GM12875 (cell line): Measurements from ENCODE around the gene ZNF100.
A peak's percentile ranks its signal among the peaks of the same experiment; 100 is the strongest.
"Not testable (repeated sequence)": the region's sequence is repeated elsewhere in the genome, so short reads cannot be mapped to it uniquely, and the experiment has no call there.

Experiments
- H3K4me3 ChIP-seq: one replicate; pipeline ENCODE4 v1.5.1; 2011; ENCODE audit warnings: low read depth, low read length, control low read depth
- TF ChIP-seq, protein P1 (sequence below): IDR thresholded peaks from 2 replicates; pipeline ENCODE4 v1.5.1; 2011; ENCODE audit warnings: low read depth, mild to moderate bottlenecking, control low read depth, inconsistent platforms, low read length, moderate library complexity, borderline replicate concordance; ENCODE audit not compliant: insufficient read depth

The ZNF100 gene

DNA sequence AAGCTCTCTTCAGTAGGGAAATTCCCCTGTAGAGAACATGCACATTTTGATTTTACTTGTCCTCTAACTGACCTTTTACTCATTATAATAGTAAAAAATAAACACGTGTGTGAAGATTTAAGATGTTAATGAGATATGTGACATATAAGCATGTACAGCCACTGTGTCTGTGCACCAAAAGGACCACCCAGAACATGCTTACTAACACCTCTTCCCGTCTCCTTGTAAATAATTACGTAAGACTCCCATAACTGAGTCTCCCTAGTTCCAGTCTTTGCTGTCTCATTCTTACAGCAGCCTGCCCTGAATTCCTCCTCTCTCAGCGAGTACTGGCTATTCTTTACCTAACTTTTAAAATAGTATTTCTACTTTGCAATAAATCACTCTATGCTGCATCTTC lies 53.6 kb downstream of the ZNF100 start:
- TF ChIP-seq, protein P1, sequence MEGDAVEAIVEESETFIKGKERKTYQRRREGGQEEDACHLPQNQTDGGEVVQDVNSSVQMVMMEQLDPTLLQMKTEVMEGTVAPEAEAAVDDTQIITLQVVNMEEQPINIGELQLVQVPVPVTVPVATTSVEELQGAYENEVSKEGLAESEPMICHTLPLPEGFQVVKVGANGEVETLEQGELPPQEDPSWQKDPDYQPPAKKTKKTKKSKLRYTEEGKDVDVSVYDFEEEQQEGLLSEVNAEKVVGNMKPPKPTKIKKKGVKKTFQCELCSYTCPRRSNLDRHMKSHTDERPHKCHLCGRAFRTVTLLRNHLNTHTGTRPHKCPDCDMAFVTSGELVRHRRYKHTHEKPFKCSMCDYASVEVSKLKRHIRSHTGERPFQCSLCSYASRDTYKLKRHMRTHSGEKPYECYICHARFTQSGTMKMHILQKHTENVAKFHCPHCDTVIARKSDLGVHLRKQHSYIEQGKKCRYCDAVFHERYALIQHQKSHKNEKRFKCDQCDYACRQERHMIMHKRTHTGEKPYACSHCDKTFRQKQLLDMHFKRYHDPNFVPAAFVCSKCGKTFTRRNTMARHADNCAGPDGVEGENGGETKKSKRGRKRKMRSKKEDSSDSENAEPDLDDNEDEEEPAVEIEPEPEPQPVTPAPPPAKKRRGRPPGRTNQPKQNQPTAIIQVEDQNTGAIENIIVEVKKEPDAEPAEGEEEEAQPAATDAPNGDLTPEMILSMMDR: no peak
- H3K4me3 ChIP-seq: no peak overlapping the region

- TF ChIP-seq, protein P1: no peak
- H3K4me3 ChIP-seq: no peak overlapping the region
Measured at GRCh38 chr19:21709464-21709863, 57.9 kb downstream of the ZNF100 start.

DNA sequence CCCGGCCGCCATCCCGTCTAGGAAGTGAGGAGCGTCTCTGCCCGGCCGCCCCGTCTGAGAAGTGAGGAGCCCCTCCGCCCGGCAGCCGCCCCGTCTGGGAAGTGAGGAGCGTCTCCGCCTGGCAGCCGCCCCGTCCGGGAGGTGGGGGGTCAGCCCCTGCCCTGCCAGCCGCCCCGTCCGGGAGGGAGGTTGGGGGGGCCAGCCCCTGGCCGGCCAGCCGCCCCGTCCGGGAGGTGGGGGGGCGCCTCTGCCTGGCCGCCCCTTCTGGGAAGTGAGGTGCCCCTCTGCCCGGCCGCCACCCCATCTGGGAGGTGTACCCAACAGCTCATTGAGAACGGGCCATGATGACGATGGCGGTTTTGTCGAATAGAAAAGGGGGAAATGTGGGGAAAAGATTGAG lies 59.5 kb downstream of the ZNF100 start:
- not testable (repeated sequence) for H3K4me3 ChIP-seq

GRCh38 chr19:21707065-21707464 lies 60.3 kb downstream of the ZNF100 start:
- TF ChIP-seq, protein P1: no peak

GRCh38 chr19:21705393-21705792 lies 62.0 kb downstream of the ZNF100 start:
- no peak overlapping the region for H3K4me3 ChIP-seq
- TF ChIP-seq, protein P1: no peak

More at GRCh38 chr19:21707065-21707464, 60.3 kb downstream of the ZNF100 start:
- H3K4me3 ChIP-seq: no peak overlapping the region

DNA sequence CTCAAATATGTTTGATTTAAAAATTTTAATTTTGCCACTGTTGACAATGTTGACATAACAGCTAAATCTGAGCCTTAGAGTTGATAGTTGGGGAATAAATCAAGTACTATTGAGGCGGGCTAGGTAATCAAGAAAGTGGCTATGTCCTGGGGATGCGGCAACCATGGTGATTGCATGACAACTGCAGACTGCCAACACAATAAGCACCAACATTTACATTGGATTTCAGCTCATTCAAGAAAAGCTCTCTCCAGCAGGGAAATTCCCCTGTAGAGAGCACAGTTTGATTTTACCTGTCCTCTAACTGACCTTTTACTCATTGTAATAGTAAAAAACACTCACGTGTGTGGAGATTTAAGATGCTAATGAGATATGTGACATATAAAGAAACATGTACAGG lies 63.1 kb downstream of the ZNF100 start:
- H3K4me3 ChIP-seq: no peak overlapping the region
- TF ChIP-seq, protein P1: no peak

- TF ChIP-seq, protein P1: no peak
- no peak overlapping the region for H3K4me3 ChIP-seq
Measured at GRCh38 chr19:21699197-21699596, 68.2 kb downstream of the ZNF100 start.

DNA sequence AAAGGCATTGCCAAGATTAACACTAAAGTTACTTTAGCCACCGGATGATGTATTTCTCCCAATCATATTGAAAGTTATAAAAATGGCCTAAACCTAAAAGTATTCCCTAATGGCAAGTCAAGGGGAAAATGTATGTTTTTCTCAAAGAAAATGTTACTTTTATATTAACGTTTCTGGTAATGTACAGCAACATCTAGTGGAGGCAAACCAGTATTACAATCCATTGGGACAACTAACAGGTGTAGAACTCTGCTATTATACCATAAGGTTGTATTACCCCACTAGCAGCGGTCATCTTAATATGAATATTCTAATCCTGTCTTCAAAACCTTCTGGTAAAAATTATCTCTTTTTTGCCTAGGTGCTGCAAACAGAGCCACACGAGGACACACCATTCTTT lies 69.2 kb downstream of the ZNF100 start:
- no peak overlapping the region for H3K4me3 ChIP-seq
- TF ChIP-seq, protein P1: 0 out of 2 replicates have a peak, but pooled peaks have one; percentile 15
